HG02840 (cell line): ENCODE data around the gene HLCS.

Source experiments
- ATAC-seq: cut with Tn5 transposase; IDR thresholded peaks from one replicate; pipeline ENCODE4 v1.9.1; 2021; ENCODE audit warnings: mild to moderate bottlenecking, moderate library complexity, moderate number of reproducible peaks; ENCODE audit not compliant: unreplicated experiment, low FRiP score

HLCS gene

GRCh38 chr21:36791180-36791579, 175.3 kb downstream of the HLCS start:
- ATAC-seq, result no peak

- ATAC-seq, result no peak
These were observed 175.9 kb downstream of the HLCS start for GRCh38 chr21:36790616-36791015.

- ATAC-seq, result no peak
These were observed 178.3 kb downstream of the HLCS start for GRCh38 chr21:36788120-36788638.

GRCh38 chr21:36786186-36786585, 180.3 kb downstream of the HLCS start:
- ATAC-seq, result no peak

- no peak for ATAC-seq
These were observed 180.9 kb downstream of the HLCS start for GRCh38 chr21:36785615-36786014.

GRCh38 chr21:36784947-36785346, 181.5 kb downstream of the HLCS start:
- no peak for ATAC-seq

GRCh38 chr21:36783612-36784374, 182.7 kb downstream of the HLCS start:
- no peak for ATAC-seq

- no peak for ATAC-seq
These were observed 185.6 kb downstream of the HLCS start for GRCh38 chr21:36780861-36781260.

- ATAC-seq, result no peak
These were observed 189.4 kb downstream of the HLCS start for GRCh38 chr21:36776981-36777617.

GRCh38 chr21:36773995-36774394, 192.5 kb downstream of the HLCS start:
- ATAC-seq, result no peak

- no peak for ATAC-seq
These were observed 193.4 kb downstream of the HLCS start for GRCh38 chr21:36773117-36773516.

GRCh38 chr21:36769051-36769839, 197.2 kb downstream of the HLCS start:
- no peak for ATAC-seq

GRCh38 chr21:36768496-36768895, 198.0 kb downstream of the HLCS start:
- ATAC-seq, result no peak

GRCh38 chr21:36767096-36767495, 199.4 kb downstream of the HLCS start:
- no peak for ATAC-seq

- ATAC-seq, result no peak
These were observed 200.0 kb downstream of the HLCS start for GRCh38 chr21:36766511-36766910.

- no peak for ATAC-seq
These were observed 201.2 kb downstream of the HLCS start for GRCh38 chr21:36765229-36765628.

GRCh38 chr21:36763305-36763704, 203.2 kb downstream of the HLCS start:
- ATAC-seq, result no peak

- ATAC-seq, result no peak
These were observed 203.8 kb downstream of the HLCS start for GRCh38 chr21:36762642-36763041.

GRCh38 chr21:36761685-36762084, 204.8 kb downstream of the HLCS start:
- ATAC-seq, result no peak

- ATAC-seq, result no peak
These were observed 207.0 kb downstream of the HLCS start for GRCh38 chr21:36759348-36760083.
